ENCODE measurements around the gene HOXB2.

DNA sequence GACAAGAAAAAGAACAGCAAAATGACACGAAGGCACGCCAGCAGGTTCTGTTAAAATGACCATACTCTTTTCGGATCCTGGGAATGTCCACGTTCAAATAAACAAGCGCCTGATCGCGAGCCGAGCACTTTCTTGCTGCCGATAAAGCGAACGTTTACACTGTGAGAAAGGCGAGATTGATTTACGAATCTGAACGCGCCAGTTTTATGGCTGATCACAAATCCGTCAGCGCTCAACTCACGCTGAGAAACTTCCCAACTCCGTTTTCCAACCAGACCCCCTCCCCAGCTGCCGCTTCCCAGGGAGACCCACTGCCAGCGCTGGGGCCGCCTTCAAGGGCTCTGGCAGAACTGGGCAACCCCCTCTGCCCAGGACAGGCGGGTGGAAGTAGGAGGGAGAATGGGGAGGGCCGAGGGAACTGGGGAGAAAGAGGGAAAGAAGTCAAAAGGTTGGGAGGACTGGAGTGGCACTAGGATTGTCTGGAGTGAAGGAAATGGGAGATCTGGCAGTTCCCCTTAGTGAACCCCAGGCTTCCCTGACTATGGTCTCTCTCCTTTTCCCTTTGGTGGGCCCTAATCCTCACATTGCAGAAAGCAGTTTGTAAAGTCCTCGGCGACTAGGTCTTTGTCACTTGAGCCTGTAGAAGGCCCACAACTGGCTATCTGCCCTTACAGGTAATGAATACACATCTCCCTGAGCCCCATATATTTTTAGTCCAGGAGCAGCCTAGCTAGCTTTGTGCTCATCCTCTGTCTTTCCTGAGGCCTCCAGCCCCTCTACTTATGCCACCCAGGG, 26.3 kb upstream of the HOXB2 start:
- TF ChIP-seq POLR2AphosphoS5 (IDR thresholded peaks at IDR 0.05; ENCODE audit: low read depth) = no peak
- TF ChIP-seq, protein P1, sequence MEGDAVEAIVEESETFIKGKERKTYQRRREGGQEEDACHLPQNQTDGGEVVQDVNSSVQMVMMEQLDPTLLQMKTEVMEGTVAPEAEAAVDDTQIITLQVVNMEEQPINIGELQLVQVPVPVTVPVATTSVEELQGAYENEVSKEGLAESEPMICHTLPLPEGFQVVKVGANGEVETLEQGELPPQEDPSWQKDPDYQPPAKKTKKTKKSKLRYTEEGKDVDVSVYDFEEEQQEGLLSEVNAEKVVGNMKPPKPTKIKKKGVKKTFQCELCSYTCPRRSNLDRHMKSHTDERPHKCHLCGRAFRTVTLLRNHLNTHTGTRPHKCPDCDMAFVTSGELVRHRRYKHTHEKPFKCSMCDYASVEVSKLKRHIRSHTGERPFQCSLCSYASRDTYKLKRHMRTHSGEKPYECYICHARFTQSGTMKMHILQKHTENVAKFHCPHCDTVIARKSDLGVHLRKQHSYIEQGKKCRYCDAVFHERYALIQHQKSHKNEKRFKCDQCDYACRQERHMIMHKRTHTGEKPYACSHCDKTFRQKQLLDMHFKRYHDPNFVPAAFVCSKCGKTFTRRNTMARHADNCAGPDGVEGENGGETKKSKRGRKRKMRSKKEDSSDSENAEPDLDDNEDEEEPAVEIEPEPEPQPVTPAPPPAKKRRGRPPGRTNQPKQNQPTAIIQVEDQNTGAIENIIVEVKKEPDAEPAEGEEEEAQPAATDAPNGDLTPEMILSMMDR (conservative IDR thresholded peaks at IDR 0.05; ENCODE audit: low read depth in 2 of 2) = no peak
- TF ChIP-seq EZH2 (IDR thresholded peaks at IDR 0.05; ENCODE audit: low read depth, unreplicated experiment) = peak; percentile 90
- TF ChIP-seq JUNB (IDR thresholded peaks at IDR 0.05; ENCODE audit: unreplicated experiment) = no peak
- TF ChIP-seq EZH2phosphoT487 (IDR thresholded peaks at IDR 0.05; ENCODE audit: unreplicated experiment) = no peak
- TF ChIP-seq, protein P2, sequence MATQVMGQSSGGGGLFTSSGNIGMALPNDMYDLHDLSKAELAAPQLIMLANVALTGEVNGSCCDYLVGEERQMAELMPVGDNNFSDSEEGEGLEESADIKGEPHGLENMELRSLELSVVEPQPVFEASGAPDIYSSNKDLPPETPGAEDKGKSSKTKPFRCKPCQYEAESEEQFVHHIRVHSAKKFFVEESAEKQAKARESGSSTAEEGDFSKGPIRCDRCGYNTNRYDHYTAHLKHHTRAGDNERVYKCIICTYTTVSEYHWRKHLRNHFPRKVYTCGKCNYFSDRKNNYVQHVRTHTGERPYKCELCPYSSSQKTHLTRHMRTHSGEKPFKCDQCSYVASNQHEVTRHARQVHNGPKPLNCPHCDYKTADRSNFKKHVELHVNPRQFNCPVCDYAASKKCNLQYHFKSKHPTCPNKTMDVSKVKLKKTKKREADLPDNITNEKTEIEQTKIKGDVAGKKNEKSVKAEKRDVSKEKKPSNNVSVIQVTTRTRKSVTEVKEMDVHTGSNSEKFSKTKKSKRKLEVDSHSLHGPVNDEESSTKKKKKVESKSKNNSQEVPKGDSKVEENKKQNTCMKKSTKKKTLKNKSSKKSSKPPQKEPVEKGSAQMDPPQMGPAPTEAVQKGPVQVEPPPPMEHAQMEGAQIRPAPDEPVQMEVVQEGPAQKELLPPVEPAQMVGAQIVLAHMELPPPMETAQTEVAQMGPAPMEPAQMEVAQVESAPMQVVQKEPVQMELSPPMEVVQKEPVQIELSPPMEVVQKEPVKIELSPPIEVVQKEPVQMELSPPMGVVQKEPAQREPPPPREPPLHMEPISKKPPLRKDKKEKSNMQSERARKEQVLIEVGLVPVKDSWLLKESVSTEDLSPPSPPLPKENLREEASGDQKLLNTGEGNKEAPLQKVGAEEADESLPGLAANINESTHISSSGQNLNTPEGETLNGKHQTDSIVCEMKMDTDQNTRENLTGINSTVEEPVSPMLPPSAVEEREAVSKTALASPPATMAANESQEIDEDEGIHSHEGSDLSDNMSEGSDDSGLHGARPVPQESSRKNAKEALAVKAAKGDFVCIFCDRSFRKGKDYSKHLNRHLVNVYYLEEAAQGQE (IDR thresholded peaks at IDR 0.05; ENCODE audit: unreplicated experiment) = no peak
- TF ChIP-seq, protein P3, sequence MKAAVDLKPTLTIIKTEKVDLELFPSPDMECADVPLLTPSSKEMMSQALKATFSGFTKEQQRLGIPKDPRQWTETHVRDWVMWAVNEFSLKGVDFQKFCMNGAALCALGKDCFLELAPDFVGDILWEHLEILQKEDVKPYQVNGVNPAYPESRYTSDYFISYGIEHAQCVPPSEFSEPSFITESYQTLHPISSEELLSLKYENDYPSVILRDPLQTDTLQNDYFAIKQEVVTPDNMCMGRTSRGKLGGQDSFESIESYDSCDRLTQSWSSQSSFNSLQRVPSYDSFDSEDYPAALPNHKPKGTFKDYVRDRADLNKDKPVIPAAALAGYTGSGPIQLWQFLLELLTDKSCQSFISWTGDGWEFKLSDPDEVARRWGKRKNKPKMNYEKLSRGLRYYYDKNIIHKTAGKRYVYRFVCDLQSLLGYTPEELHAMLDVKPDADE (IDR thresholded peaks at IDR 0.05) = no peak
- no peak for TF ChIP-seq CREB1 (CRISPR knock-in tag; IDR thresholded peaks at IDR 0.05; ENCODE audit: low read depth)
- no peak for TF ChIP-seq NANOG (IDR thresholded peaks at IDR 0.05; ENCODE audit: borderline replicate concordance)
- TF ChIP-seq, protein P4, sequence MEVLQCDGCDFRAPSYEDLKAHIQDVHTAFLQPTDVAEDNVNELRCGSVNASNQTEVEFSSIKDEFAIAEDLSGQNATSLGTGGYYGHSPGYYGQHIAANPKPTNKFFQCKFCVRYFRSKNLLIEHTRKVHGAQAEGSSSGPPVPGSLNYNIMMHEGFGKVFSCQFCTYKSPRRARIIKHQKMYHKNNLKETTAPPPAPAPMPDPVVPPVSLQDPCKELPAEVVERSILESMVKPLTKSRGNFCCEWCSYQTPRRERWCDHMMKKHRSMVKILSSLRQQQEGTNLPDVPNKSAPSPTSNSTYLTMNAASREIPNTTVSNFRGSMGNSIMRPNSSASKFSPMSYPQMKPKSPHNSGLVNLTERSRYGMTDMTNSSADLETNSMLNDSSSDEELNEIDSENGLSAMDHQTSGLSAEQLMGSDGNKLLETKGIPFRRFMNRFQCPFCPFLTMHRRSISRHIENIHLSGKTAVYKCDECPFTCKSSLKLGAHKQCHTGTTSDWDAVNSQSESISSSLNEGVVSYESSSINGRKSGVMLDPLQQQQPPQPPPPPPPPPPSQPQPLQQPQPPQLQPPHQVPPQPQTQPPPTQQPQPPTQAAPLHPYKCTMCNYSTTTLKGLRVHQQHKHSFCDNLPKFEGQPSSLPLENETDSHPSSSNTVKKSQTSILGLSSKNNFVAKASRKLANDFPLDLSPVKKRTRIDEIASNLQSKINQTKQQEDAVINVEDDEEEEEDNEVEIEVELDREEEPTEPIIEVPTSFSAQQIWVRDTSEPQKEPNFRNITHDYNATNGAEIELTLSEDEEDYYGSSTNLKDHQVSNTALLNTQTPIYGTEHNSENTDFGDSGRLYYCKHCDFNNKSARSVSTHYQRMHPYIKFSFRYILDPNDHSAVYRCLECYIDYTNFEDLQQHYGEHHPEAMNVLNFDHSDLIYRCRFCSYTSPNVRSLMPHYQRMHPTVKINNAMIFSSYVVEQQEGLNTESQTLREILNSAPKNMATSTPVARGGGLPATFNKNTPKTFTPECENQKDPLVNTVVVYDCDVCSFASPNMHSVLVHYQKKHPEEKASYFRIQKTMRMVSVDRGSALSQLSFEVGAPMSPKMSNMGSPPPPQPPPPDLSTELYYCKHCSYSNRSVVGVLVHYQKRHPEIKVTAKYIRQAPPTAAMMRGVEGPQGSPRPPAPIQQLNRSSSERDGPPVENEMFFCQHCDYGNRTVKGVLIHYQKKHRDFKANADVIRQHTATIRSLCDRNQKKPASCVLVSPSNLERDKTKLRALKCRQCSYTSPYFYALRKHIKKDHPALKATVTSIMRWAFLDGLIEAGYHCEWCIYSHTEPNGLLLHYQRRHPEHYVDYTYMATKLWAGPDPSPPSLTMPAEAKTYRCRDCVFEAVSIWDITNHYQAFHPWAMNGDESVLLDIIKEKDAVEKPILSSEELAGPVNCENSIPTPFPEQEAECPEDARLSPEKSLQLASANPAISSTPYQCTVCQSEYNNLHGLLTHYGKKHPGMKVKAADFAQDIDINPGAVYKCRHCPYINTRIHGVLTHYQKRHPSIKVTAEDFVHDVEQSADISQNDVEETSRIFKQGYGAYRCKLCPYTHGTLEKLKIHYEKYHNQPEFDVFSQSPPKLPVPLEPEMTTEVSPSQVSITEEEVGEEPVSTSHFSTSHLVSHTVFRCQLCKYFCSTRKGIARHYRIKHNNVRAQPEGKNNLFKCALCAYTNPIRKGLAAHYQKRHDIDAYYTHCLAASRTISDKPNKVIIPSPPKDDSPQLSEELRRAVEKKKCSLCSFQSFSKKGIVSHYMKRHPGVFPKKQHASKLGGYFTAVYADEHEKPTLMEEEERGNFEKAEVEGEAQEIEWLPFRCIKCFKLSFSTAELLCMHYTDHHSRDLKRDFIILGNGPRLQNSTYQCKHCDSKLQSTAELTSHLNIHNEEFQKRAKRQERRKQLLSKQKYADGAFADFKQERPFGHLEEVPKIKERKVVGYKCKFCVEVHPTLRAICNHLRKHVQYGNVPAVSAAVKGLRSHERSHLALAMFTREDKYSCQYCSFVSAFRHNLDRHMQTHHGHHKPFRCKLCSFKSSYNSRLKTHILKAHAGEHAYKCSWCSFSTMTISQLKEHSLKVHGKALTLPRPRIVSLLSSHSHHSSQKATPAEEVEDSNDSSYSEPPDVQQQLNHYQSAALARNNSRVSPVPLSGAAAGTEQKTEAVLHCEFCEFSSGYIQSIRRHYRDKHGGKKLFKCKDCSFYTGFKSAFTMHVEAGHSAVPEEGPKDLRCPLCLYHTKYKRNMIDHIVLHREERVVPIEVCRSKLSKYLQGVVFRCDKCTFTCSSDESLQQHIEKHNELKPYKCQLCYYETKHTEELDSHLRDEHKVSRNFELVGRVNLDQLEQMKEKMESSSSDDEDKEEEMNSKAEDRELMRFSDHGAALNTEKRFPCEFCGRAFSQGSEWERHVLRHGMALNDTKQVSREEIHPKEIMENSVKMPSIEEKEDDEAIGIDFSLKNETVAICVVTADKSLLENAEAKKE (CRISPR knock-in tag; IDR thresholded peaks at IDR 0.05) = no peak
- TF ChIP-seq ZNF114 (CRISPR knock-in tag; IDR thresholded peaks at IDR 0.05) = no peak
- no peak for TF ChIP-seq STAT1 (IDR thresholded peaks at IDR 0.05; ENCODE audit: unreplicated experiment)
- no peak for TF ChIP-seq ZNF331 (CRISPR knock-in tag; IDR thresholded peaks at IDR 0.05; ENCODE audit: low read depth)

Measured in GM23338 (cell line).